Measurements from ENCODE around the gene USP3. TPM values are rescaled to one million over a fixed set of nuclear protein-coding genes. Genes with fewer than 3 reads are reported as not detected.
"Not testable (repeated sequence)": the region's sequence is repeated elsewhere in the genome, so short reads cannot be mapped to it uniquely, and the experiment has no call there.

Gene USP3
- total and polyA plus RNA-seq, 7 donors, result 20.4 to 66.5 (median 46.4) TPM

DNA sequence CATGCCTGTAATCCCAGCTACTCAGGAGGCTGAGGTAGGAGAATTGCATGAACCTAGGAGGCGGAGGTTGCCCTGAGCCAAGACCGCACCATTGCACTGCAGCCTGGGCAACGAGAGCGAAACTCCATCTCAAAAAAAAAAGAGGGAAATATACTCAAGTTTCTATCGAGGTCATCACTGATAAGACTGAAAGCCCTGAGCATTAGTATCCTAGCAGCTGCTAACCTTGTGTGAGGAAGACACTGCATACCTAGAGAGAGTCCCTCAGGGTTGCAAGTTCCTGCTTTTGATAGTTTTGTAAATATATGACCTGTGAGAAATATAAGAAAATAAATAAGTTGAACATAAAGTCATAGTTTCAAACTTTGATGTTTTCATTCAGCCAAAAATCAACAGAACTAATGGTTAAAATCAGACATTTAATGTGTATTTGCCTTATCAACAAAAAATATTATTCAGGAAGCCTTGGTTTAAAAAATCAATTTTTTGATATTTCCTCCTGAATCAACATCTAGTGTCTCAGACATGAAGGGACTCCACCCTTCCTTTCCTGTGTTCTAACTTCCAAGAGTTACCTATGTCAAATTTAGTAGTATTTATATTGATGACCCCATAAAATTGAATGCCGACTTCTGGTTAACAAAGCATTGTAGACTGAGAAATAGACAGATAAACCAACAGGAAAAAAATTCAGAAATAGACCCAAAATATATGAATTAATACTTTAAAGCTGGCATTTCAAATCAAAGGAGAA is 19.8 kb upstream of the USP3 start:
- no peak overlapping the region for H3K4me3 ChIP-seq
- no peaks in the 10 kb centered on the region for H3K27me3 ChIP-seq
- peaks cover 0 to 14% (median 5%) of the 10 kb centered on the region in 4 donors for H3K4me1 ChIP-seq
- intact Hi-C loops (cut with DNase I), result no loop called here
- H3K9me3 ChIP-seq, result no peaks in the 10 kb centered on the region
- 75 to 82% methylated on average over 6 of the region's 6 CpGs for WGBS, 2 donors
- TF ChIP-seq POLR2A (IDR thresholded peaks at IDR 0.05), result no peak
- TF ChIP-seq, protein P1, sequence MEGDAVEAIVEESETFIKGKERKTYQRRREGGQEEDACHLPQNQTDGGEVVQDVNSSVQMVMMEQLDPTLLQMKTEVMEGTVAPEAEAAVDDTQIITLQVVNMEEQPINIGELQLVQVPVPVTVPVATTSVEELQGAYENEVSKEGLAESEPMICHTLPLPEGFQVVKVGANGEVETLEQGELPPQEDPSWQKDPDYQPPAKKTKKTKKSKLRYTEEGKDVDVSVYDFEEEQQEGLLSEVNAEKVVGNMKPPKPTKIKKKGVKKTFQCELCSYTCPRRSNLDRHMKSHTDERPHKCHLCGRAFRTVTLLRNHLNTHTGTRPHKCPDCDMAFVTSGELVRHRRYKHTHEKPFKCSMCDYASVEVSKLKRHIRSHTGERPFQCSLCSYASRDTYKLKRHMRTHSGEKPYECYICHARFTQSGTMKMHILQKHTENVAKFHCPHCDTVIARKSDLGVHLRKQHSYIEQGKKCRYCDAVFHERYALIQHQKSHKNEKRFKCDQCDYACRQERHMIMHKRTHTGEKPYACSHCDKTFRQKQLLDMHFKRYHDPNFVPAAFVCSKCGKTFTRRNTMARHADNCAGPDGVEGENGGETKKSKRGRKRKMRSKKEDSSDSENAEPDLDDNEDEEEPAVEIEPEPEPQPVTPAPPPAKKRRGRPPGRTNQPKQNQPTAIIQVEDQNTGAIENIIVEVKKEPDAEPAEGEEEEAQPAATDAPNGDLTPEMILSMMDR (IDR thresholded peaks at IDR 0.05), result no peak
- no peak for TF ChIP-seq EP300 (IDR thresholded peaks at IDR 0.05)
- no peak for TF ChIP-seq POLR2AphosphoS5 (IDR thresholded peaks at IDR 0.05)
- no peak for DNase-seq
- H3K27ac ChIP-seq, result no peak overlapping the region
- no peaks in the 10 kb centered on the region for H3K36me3 ChIP-seq

DNA sequence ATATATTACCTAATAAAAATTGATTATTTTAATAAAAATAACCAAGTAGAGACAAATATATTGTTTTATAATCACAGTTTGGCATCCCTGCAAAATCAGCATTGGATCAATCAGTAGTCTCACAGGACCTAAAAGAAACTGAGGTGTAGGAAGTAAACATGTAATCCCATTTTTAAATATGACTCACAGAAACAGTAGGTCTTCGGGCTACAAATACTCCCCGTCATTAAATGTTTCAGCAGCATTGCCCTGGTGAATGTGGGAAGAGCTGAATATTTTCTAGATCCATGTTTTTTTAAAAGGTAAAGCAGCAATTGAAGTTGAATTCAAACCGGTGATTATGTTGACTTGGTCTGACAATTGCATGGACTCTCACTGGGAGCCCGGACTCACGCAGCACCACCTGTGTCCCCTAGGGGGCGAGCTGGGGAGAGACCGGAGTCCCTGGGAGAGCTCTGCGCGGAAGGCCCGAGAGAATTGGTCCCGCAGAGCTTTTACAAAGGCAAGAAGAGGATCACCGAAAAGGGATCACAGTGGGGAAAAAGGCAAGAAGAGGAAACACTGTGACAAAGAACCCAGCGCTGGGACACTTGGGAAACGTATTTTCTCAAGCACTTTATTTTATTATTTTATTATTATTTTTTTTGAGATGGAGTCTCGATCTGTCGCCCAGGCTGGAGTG is 17.2 kb upstream of the USP3 start:
- peak; percentile 94 for DNase-seq
- TF ChIP-seq EP300 (IDR thresholded peaks at IDR 0.05), result no peak
- peak in 2 of 4 donors; percentile 21 to 24 for TF ChIP-seq POLR2AphosphoS5 (IDR thresholded peaks at IDR 0.05)
- no peak for TF ChIP-seq POLR2A (IDR thresholded peaks at IDR 0.05)
- TF ChIP-seq, protein P1 (IDR thresholded peaks at IDR 0.05), result peak; percentile 70 to 93 (median 90)
- Histone ChIP-seq H3K27ac (peak overlapping the region in 1 of 4 donors; percentile 10), H3K27me3 (no peaks in the 10 kb centered on the region), H3K4me1 (peaks cover 0 to 16% (median 9%) of the 10 kb centered on the region in 4 donors), H3K4me3 (no peak overlapping the region), H3K9me3 (no peaks in the 10 kb centered on the region), H3K36me3 (no peaks in the 10 kb centered on the region)
- intact Hi-C loops (cut with DNase I), result loop anchor here (2.0 kb wide), 1 partner anchor 112 kb away; no protein-coding TSS in a partner anchor
- 17 to 23% methylated on average over 16 of the region's 16 CpGs for WGBS, 2 donors

DNA sequence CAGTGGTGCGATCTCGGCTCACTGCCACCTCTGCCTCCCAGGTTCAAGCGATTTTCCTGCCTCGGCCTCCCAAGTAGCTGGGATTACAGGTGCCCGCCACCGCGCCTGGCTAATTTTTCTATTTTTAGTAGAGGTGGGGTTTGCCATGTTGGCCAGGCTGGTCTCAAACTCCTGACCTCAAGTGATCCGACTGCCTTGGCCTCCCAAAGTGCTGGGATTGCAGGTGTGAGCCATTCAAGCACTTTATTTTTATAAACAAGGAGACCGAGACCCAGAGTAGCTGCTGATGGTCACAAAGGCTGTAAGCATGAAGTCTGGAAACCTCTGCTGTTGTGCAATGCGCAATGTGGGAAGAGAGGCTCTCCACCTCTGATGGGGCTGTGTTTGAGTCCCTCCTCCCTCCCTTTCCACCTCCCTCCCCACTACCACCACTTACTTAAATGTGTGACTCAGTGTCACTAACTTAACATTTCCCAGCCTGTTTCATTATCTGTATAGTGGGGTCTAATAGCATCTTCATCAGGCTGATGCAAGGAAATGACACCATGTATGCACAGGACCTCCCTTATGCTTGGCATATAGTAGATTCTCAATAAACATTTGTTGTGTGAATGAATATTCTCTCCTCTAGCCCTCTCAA is 16.5 kb upstream of the USP3 start:
- Histone ChIP-seq H3K27ac (peak overlapping the region in 1 of 4 donors; percentile 10), H3K4me1 (peaks cover 0 to 23% (median 15%) of the 10 kb centered on the region in 4 donors)
- not testable (repeated sequence) for H3K4me3 ChIP-seq, H3K36me3 ChIP-seq, H3K27me3 ChIP-seq, DNase-seq, H3K9me3 ChIP-seq
- 77 to 87% methylated on average over 10 of the region's 10 CpGs for WGBS, 2 donors
- intact Hi-C loops (cut with DNase I), result loop anchor here (2.0 kb wide), 1 partner anchor 111 kb away; no protein-coding TSS in a partner anchor

DNA sequence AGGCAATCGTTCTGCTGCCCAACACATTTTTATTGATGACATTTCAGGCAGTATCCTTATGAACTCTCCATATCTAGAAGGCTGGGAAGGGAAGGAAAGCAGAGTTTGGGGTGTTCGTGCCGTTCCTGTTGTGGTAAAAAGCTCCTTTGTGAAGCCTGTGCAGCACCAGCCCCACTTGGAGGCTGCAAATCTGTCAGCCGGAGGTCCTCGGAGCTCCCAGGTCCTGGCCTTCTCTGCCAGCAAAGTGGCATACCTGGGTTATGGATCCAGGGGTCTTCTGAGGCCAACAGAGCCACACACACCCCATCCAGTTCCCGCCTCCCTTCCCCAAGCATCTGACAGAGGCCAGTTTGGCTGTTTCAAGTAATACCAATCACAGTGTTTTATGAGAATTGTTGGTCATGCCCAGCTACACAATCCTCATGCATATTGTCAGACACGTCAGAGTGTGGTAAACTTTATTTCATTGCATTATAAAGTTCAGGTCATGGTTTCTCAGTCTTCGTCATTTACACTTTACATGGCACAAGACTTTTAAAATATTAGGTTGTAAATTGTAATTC is 15.9 kb upstream of the USP3 start:
- no peaks in the 10 kb centered on the region for H3K36me3 ChIP-seq
- H3K27me3 ChIP-seq, result no peaks in the 10 kb centered on the region
- no peak for DNase-seq
- intact Hi-C loops (cut with DNase I), result no loop called here
- no peak overlapping the region for H3K27ac ChIP-seq
- no peak overlapping the region for H3K4me3 ChIP-seq
- WGBS, 2 donors, result 85% methylated on average over 8 of the region's 8 CpGs
- H3K9me3 ChIP-seq, result no peaks in the 10 kb centered on the region
- peaks cover 0 to 28% (median 19%) of the 10 kb centered on the region in 4 donors for H3K4me1 ChIP-seq
- TF ChIP-seq POLR2A (IDR thresholded peaks at IDR 0.05), result no peak
- TF ChIP-seq EP300 (IDR thresholded peaks at IDR 0.05), result no peak
- TF ChIP-seq, protein P1 (IDR thresholded peaks at IDR 0.05), result no peak
- no peak for TF ChIP-seq POLR2AphosphoS5 (IDR thresholded peaks at IDR 0.05)

DNA sequence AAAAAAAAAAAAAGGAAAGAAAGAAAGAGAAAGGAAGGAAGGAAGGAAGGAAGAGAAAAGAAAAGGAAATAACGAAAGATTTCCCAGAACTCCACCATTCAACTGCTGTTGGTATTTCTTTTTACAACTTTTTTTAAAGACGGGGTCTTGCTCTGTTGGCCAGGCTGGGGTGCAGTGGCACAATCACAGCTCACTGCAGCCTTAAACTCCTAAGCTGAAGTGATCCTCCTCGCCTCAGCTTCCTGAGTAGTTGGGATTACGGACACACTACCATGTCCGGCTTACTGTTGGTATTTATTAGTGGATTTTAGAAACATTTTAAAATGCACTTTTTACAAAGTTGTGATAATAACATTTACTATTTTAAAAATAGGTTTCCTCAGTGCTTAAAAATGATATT is 15.0 kb upstream of the USP3 start:
- no peak for DNase-seq
- Histone ChIP-seq H3K36me3 (no peaks in the 10 kb centered on the region), H3K27ac (no peak overlapping the region), H3K9me3 (no peaks in the 10 kb centered on the region), H3K4me1 (peaks cover 0 to 28% (median 19%) of the 10 kb centered on the region in 4 donors), H3K4me3 (no peak overlapping the region), H3K27me3 (no peaks in the 10 kb centered on the region)
- WGBS, 2 donors, result 83 to 97% methylated on average over 5 of the region's 5 CpGs
- TF ChIP-seq, protein P1 (IDR thresholded peaks at IDR 0.05), result no peak
- TF ChIP-seq POLR2A (IDR thresholded peaks at IDR 0.05) (no peak), EP300 (IDR thresholded peaks at IDR 0.05) (no peak), POLR2AphosphoS5 (IDR thresholded peaks at IDR 0.05) (no peak)
- intact Hi-C loops (cut with DNase I), result no loop called here
